B cell (primary cell): ENCODE data around the gene COL6A5. TPM values are rescaled to one million over a fixed set of nuclear protein-coding genes. Genes with fewer than 3 reads are reported as not detected.

Experiments
- ATAC-seq: fragments of 200-7000 bp; cut with Tn5 transposase; one replicate; pipeline ENCODE4 v1.10.0; 2021; ENCODE audit warnings: low read depth, mild to moderate bottlenecking, moderate number of reproducible peaks, moderate library complexity
- CTCF ChIA-PET: fragments of 350-600 bp; sonication (Branson Sonifier 250); formaldehyde crosslinking; loops from one replicate; lab custom pipeline; 2021; ENCODE audit warnings: antibody characterized with exemption, inconsistent platforms; lab: Charles Lee
- POLR2A ChIA-PET: fragments of 350-600 bp; sonication (Branson Sonifier 250); formaldehyde crosslinking; loops from one replicate; lab custom pipeline; 2021; ENCODE audit warnings: antibody characterized with exemption; lab: Charles Lee
- DNase-seq: peaks from one replicate; pipeline ENCODE4 v3.0.0; 2013
- H2AFZ ChIP-seq: 2 replicates; pipeline ENCODE4 v1.6.1; 2012; ENCODE audit warnings: mild to moderate bottlenecking, low read depth, low read length; ENCODE audit not compliant: insufficient read depth, poor library complexity, severe bottlenecking
- H3K27ac ChIP-seq, 2 donors: 1 replicate in 1 of 2; 2 replicates in 1 of 2; pipeline ENCODE4 v1.5.1; 2012 to 2013; ENCODE audit warnings: low read length in 2 of 2, mild to moderate bottlenecking in 2 of 2, moderate library complexity in 1 of 2
- H3K27me3 ChIP-seq, 4 experiments: fragments of 200-600 bp in 1 of 4; sonication (generic) in 1 of 4; replicated peaks in 1 of 4; 1 replicate in 2 of 4; 2 replicates in 2 of 4; pipeline versions ENCODE4 v1.6.1 to v1.7.0; 2013 to 2016; ENCODE audit warnings: low read length in 3 of 4, mild to moderate bottlenecking in 2 of 4, mixed read lengths in 1 of 4, moderate library complexity in 1 of 4; ENCODE audit not compliant: insufficient read depth in 4 of 4, control insufficient read depth in 3 of 4; ENCODE audit errors: control extremely low read depth in 1 of 4
- H3K36me3 ChIP-seq, 2 experiments: replicated peaks in 1 of 2; 1 replicate in 1 of 2; 2 replicates in 1 of 2; pipeline versions ENCODE4 v1.6.1 to v1.7.1; 2013; ENCODE audit warnings: low read length in 1 of 2; ENCODE audit not compliant: insufficient read depth in 2 of 2, control insufficient read depth in 1 of 2; ENCODE audit errors: control extremely low read depth in 1 of 2, extremely low read depth in 1 of 2
- H3K4me1 ChIP-seq, 2 donors: fragments of 200-600 bp in 1 of 2; sonication (generic) in 1 of 2; 1 replicate in 1 of 2; 2 replicates in 1 of 2; pipeline versions ENCODE4 v1.5.1 to v1.6.1; 2013 to 2017; ENCODE audit warnings: low read length in 2 of 2; ENCODE audit not compliant: control insufficient read depth in 2 of 2, insufficient read depth in 2 of 2
- H3K4me2 ChIP-seq: replicated peaks from 2 replicates; pipeline ENCODE3; 2012; ENCODE audit warnings: mild to moderate bottlenecking, low read depth, low read length; ENCODE audit not compliant: poor library complexity, severe bottlenecking
- H3K4me3 ChIP-seq, 5 experiments: fragments of 200-600 bp in 1 of 5; sonication (generic) in 1 of 5; 1 replicate in 3 of 5; 2 replicates in 2 of 5; pipeline versions ENCODE4 v1.5.1 to v1.7.0; 2011 to 2016; ENCODE audit warnings: low read length in 4 of 5, mild to moderate bottlenecking in 4 of 5, low read depth in 2 of 5, control low read depth in 1 of 5, moderate library complexity in 1 of 5; ENCODE audit not compliant: insufficient read depth in 1 of 5; ENCODE audit errors: control extremely low read depth in 1 of 5, extremely low read depth in 1 of 5
- H3K79me2 ChIP-seq: fragments of 200-600 bp; sonication (generic); one replicate; pipeline ENCODE4 v1.6.0; 2016; ENCODE audit warnings: low read length; ENCODE audit not compliant: control insufficient read depth, insufficient read depth
- H3K9ac ChIP-seq: fragments of 200-600 bp; sonication (generic); 2 replicates; pipeline ENCODE4 v1.6.1; 2017; ENCODE audit warnings: mild to moderate bottlenecking, low read length, moderate library complexity
- H3K9me3 ChIP-seq, 3 donors: one replicate each; pipeline versions ENCODE4 v1.6.1 to v1.7.1; 2013; ENCODE audit warnings: low read length in 2 of 3; ENCODE audit not compliant: control insufficient read depth in 2 of 3, insufficient read depth in 1 of 3; ENCODE audit errors: control extremely low read depth in 1 of 3
- H4K20me1 ChIP-seq: 2 replicates; pipeline ENCODE4 v1.6.0; 2012; ENCODE audit warnings: mild to moderate bottlenecking, low read length; ENCODE audit not compliant: insufficient read depth, control insufficient read depth, poor library complexity, severe bottlenecking
- H3K27ac Mint-ChIP-seq: one replicate; pipeline ENCODE4 v1.8.0; 2021; ENCODE audit warnings: mixed read lengths
- H3K27me3 Mint-ChIP-seq: one replicate; pipeline ENCODE4 v1.8.0; 2021; ENCODE audit warnings: mixed read lengths
- H3K4me1 Mint-ChIP-seq: one replicate; pipeline ENCODE4 v1.8.0; 2021; ENCODE audit warnings: mixed read lengths
- H3K4me3 Mint-ChIP-seq: one replicate; pipeline ENCODE4 v1.8.0; 2021; ENCODE audit warnings: mixed read lengths
- H3K9me3 Mint-ChIP-seq: one replicate; pipeline ENCODE4 v1.8.0; 2022; ENCODE audit warnings: mixed read lengths; ENCODE audit not compliant: insufficient read depth
- EZH2 ChIP-seq: IDR thresholded peaks from 2 replicates; pipeline ENCODE4 v1.6.1; 2012; ENCODE audit warnings: borderline replicate concordance, low read depth, mild to moderate bottlenecking, moderate library complexity, low read length; ENCODE audit not compliant: insufficient read depth, poor library complexity, severe bottlenecking
- WGBS: methylation state at CpG from one replicate; pipeline ENCODE4 v1.1.5; 2013; ENCODE audit warnings: missing lambda C conversion rate; ENCODE audit not compliant: insufficient coverage; 5-methylcytosine and 5-hydroxymethylcytosine counted together
- intact Hi-C: fragments of 100-400 bp; cut with micrococcal nuclease; formaldehyde crosslinking; loops from one replicate; pipeline ENCODE4 v1.10.0; 2022
- polyA plus RNA-seq: library from polyadenylated mRNA; depleted of rRNA; stranded (reverse); fragments of >200 nt; gene quantifications from 2 replicates; pipeline ENCODE4 v1.2.3, GENCODE V29; 2012
- total RNA-seq, 2 donors: library from RNA; stranded (reverse); fragments of 120-200 nt in 1 of 2; gene quantifications; 1 replicate in 1 of 2; 2 replicates in 1 of 2; pipeline versions ENCODE4 v1.2.3 to v1.2.4, GENCODE V29; 2013 to 2022
- TF ChIP-seq, protein P1 (sequence below): fragments of 200-600 bp; IDR thresholded peaks from one replicate; pipeline ENCODE4 v1.8.0; 2022; ENCODE audit warnings: antibody characterized with exemption, mild to moderate bottlenecking

The COL6A5 gene
- total and polyA plus RNA-seq, 2 donors (not counting 1 experiment from before 2014, with no cell fraction given) = not detected

DNA sequence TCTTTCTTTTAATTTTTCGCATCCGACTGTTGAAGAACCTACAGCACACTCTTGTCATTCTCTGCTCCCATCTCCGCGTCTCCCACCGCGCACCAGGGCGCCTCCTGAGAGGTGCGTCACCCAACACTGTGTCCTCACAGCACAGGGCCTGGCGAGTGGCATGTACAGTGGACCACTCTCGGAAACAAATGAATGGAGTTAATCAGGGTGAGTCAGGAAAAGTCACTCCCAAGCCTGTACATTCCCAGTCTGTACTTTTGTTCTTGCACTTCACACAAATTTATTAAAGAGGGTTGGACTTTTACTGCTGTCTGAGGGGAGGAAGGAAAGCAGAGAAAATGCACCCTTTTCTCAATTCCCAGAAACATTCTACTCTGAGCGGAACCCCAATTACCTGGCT, 172.1 kb downstream of the COL6A5 start:
- Histone ChIP-seq H3K4me1 (no peaks in the 10 kb centered on the region), H3K4me3 (no peak overlapping the region), H3K36me3 (no peaks in the 10 kb centered on the region), H3K9me3 (peaks cover 0 to 7% (median 2%) of the 10 kb centered on the region in 3 donors), H3K9ac (no peak overlapping the region), H3K79me2 (no peaks in the 10 kb centered on the region), H3K4me2 (no peak overlapping the region), H2AFZ (no peak overlapping the region), H4K20me1 (no peaks in the 10 kb centered on the region), H3K27me3 (peaks cover 0 to 18% (median 9%) of the 10 kb centered on the region in 4 experiments), H3K27ac (no peak overlapping the region)
- no peak for ATAC-seq
- ChIA-PET CTCF (no interaction called here), POLR2A (no interaction called here)
- Mint-ChIP-seq H3K4me3 (no peak overlapping the region), H3K4me1 (no peaks in the 10 kb centered on the region), H3K9me3 (no peaks in the 10 kb centered on the region), H3K27ac (no peak overlapping the region), H3K27me3 (peaks cover 48% of the 10 kb centered on the region)
- intact Hi-C loops = no loop called here
- TF ChIP-seq, protein P1, sequence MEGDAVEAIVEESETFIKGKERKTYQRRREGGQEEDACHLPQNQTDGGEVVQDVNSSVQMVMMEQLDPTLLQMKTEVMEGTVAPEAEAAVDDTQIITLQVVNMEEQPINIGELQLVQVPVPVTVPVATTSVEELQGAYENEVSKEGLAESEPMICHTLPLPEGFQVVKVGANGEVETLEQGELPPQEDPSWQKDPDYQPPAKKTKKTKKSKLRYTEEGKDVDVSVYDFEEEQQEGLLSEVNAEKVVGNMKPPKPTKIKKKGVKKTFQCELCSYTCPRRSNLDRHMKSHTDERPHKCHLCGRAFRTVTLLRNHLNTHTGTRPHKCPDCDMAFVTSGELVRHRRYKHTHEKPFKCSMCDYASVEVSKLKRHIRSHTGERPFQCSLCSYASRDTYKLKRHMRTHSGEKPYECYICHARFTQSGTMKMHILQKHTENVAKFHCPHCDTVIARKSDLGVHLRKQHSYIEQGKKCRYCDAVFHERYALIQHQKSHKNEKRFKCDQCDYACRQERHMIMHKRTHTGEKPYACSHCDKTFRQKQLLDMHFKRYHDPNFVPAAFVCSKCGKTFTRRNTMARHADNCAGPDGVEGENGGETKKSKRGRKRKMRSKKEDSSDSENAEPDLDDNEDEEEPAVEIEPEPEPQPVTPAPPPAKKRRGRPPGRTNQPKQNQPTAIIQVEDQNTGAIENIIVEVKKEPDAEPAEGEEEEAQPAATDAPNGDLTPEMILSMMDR = no peak
- no peak for TF ChIP-seq EZH2
- 38% methylated on average over 5 of the region's 11 CpGs for WGBS
- DNase-seq = no peak

DNA sequence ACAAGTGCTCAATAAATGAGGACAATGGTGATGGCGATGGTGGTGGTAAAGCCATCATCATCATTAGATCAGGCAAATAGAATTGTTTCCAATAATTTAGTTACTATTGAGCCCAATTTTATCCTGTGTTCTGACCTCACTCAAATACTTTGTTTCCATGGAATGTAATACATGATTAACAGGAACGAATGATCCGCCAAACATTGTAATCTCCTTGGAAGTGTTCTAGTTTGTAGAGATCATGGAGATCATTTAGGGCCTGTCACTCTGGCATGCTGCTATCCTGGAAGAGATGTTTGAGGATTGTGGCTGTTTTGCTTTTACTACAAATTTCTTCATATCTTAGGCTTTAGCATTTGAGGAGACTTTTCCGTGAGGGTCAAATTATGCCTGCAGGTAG, 174.3 kb downstream of the COL6A5 start:
- H3K4me1 ChIP-seq = no peaks in the 10 kb centered on the region
- DNase-seq = no peak
- ChIA-PET POLR2A (no interaction called here), CTCF (no interaction called here)
- H3K9me3 ChIP-seq = peaks cover 0 to 7% (median 1%) of the 10 kb centered on the region in 3 donors
- peaks cover 51% of the 10 kb centered on the region for H3K27me3 Mint-ChIP-seq
- H3K4me3 Mint-ChIP-seq = no peak overlapping the region
- H3K27me3 ChIP-seq = peaks cover 0 to 18% (median 9%) of the 10 kb centered on the region in 4 experiments
- no peak overlapping the region for H2AFZ ChIP-seq
- WGBS = no CpG with 5 or more reads among the region's 4 CpGs
- H3K27ac ChIP-seq = no peak overlapping the region
- no peaks in the 10 kb centered on the region for H3K4me1 Mint-ChIP-seq
- H3K9ac ChIP-seq = no peak overlapping the region
- no peaks in the 10 kb centered on the region for H3K79me2 ChIP-seq
- no peak overlapping the region for H3K27ac Mint-ChIP-seq
- intact Hi-C loops = no loop called here
- H3K4me2 ChIP-seq = no peak overlapping the region
- H3K9me3 Mint-ChIP-seq = no peaks in the 10 kb centered on the region
- no peaks in the 10 kb centered on the region for H4K20me1 ChIP-seq
- H3K36me3 ChIP-seq = no peaks in the 10 kb centered on the region
- H3K4me3 ChIP-seq = no peak overlapping the region
- no peak for TF ChIP-seq EZH2
- TF ChIP-seq, protein P1 = no peak
- no peak for ATAC-seq
